ENCODE results near the gene OR1I1. TPM values are rescaled to one million over a fixed set of nuclear protein-coding genes. Genes with fewer than 3 reads are reported as not detected.
A peak's percentile ranks its signal among the peaks of the same experiment; 100 is the strongest.

Gene OR1I1
- total and polyA plus RNA-seq, 2 experiments from 2014 or later: not detected

DNA sequence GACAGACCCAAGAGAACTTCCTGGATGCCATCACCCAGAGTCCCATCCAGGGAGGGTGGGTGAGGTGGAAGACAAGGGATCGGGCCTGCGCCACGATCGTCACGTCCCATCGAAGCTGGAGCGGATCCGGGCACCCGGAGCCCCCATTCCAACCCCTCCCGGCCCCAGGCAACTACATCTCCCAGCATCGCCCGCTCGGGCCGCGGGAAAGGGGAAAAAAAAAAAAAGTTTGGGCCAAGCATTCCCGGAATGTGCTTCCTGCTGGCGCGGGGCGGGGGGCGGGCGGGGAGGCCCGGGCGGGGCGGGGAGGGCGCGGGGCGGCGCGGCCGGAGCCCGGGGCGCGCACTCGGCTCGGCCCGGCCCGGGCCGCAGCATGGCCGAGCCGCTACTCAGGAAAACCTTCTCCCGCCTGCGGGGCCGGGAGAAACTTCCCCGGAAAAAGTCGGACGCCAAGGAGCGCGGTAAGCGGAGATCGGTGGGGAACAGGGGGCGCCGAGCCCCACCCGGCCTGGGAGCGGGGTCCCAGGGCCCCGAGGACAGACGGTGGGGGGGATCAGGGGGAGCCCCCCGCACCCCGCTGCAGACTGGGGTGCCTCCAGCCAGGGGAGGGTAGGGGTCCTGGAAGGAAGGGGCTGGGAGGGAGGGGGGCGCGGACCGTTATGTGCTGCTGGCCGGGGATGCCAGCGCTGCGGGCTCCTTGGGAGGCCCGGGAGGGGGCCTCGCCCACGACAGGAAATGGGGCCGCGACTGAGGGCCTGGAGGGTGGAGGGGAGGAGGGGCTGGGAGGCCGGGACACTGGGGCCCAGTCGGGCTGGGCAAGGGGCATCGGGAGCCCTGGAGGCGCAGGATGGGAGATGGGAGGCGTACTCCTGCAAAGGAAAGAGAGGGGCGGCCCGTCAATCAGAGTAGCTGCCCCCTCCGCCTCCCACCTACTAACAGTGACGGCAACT, 25.3 kb downstream of the OR1I1 start, which contains the start of gene SYDE1:
Gene SYDE1 (plus strand): TSS at position 341 of the 950 bp plus-strand sequence. CDS start 33 bp downstream, at position 374.
- WGBS (ENCODE audit: low lambda C conversion rate, missing lambda C conversion rate): 6% methylated on average over 16 of the region's 78 CpGs
- peak within 1 kb of the TSS; percentile 96 for H3K4me2 ChIP-seq
- no peaks in the 10 kb centered on the region for H3K9me2 ChIP-seq (replicated peaks; ENCODE audit: insufficient read depth)
- peak within 1 kb of the TSS; percentile 86 for H2AFZ ChIP-seq
- no peaks in the 10 kb centered on the region for H3K36me3 ChIP-seq (replicated peaks; ENCODE audit: insufficient read depth, low read depth)
- H3K9me3 ChIP-seq (ENCODE audit: low read depth): no peaks in the 10 kb centered on the region
- peak within 1 kb of the TSS; percentile 99 for H3K27ac ChIP-seq
- no peaks in the 10 kb centered on the region for H3K4me1 ChIP-seq (ENCODE audit: insufficient read depth)
- H3K27me3 ChIP-seq: peaks cover 5% of the 10 kb centered on the region
- DNase-seq (ENCODE audit: low spot score): peak; percentile 66
- TF ChIP-seq EZH2 (IDR thresholded peaks at IDR 0.05; ENCODE audit: borderline replicate concordance) (no peak), EZH2phosphoT487 (IDR thresholded peaks at IDR 0.05; ENCODE audit: low read depth, severe bottlenecking, unreplicated experiment) (no peak)
- TF ChIP-seq, protein P1, sequence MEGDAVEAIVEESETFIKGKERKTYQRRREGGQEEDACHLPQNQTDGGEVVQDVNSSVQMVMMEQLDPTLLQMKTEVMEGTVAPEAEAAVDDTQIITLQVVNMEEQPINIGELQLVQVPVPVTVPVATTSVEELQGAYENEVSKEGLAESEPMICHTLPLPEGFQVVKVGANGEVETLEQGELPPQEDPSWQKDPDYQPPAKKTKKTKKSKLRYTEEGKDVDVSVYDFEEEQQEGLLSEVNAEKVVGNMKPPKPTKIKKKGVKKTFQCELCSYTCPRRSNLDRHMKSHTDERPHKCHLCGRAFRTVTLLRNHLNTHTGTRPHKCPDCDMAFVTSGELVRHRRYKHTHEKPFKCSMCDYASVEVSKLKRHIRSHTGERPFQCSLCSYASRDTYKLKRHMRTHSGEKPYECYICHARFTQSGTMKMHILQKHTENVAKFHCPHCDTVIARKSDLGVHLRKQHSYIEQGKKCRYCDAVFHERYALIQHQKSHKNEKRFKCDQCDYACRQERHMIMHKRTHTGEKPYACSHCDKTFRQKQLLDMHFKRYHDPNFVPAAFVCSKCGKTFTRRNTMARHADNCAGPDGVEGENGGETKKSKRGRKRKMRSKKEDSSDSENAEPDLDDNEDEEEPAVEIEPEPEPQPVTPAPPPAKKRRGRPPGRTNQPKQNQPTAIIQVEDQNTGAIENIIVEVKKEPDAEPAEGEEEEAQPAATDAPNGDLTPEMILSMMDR (IDR thresholded peaks at IDR 0.05; ENCODE audit: poor library complexity): no peak
- no peaks in the 10 kb centered on the region for H4K20me1 ChIP-seq (ENCODE audit: insufficient read depth, poor library complexity, severe bottlenecking)
- peak within 1 kb of the TSS; percentile 99 for H3K4me3 ChIP-seq
- H3K79me2 ChIP-seq: peaks cover 12% of the 10 kb centered on the region

- no peaks in the 10 kb centered on the region for H3K9me3 ChIP-seq (ENCODE audit: low read depth)
- no peaks in the 10 kb centered on the region for H3K9me2 ChIP-seq (replicated peaks; ENCODE audit: insufficient read depth)
- no peak for TF ChIP-seq EZH2 (IDR thresholded peaks at IDR 0.05; ENCODE audit: borderline replicate concordance)
- TF ChIP-seq, protein P1 (IDR thresholded peaks at IDR 0.05; ENCODE audit: poor library complexity): no peak
- TF ChIP-seq EZH2phosphoT487 (IDR thresholded peaks at IDR 0.05; ENCODE audit: low read depth, severe bottlenecking, unreplicated experiment): no peak
- peak overlapping the region; percentile 99 for H3K4me3 ChIP-seq
- H3K4me1 ChIP-seq (ENCODE audit: insufficient read depth): no peaks in the 10 kb centered on the region
- peaks cover 12% of the 10 kb centered on the region for H3K79me2 ChIP-seq
- H3K36me3 ChIP-seq (replicated peaks; ENCODE audit: insufficient read depth, low read depth): no peaks in the 10 kb centered on the region
- WGBS (ENCODE audit: low lambda C conversion rate, missing lambda C conversion rate): 48% methylated on average over 9 of the region's 10 CpGs
- peak overlapping the region; percentile 86 for H2AFZ ChIP-seq
- peak overlapping the region; percentile 99 for H3K27ac ChIP-seq
- no peaks in the 10 kb centered on the region for H4K20me1 ChIP-seq (ENCODE audit: insufficient read depth, poor library complexity, severe bottlenecking)
- H3K27me3 ChIP-seq: peaks cover 5% of the 10 kb centered on the region
- H3K4me2 ChIP-seq: peak overlapping the region; percentile 96
- no peak for DNase-seq (ENCODE audit: low spot score)
Observed at GRCh38 chr19:15108145-15108844, 26.3 kb downstream of the OR1I1 start.

- no peak overlapping the region for H2AFZ ChIP-seq
- DNase-seq (ENCODE audit: low spot score): no peak
- no peaks in the 10 kb centered on the region for H3K36me3 ChIP-seq (replicated peaks; ENCODE audit: insufficient read depth, low read depth)
- no peaks in the 10 kb centered on the region for H3K9me3 ChIP-seq (ENCODE audit: low read depth)
- TF ChIP-seq EZH2 (IDR thresholded peaks at IDR 0.05; ENCODE audit: borderline replicate concordance) (no peak), EZH2phosphoT487 (IDR thresholded peaks at IDR 0.05; ENCODE audit: low read depth, severe bottlenecking, unreplicated experiment) (no peak)
- TF ChIP-seq, protein P1 (IDR thresholded peaks at IDR 0.05; ENCODE audit: poor library complexity): no peak
- peak overlapping the region; percentile 96 for H3K4me2 ChIP-seq
- peaks cover 5% of the 10 kb centered on the region for H3K27me3 ChIP-seq
- 82% methylated on average over 16 of the region's 21 CpGs for WGBS (ENCODE audit: low lambda C conversion rate, missing lambda C conversion rate)
- H3K9me2 ChIP-seq (replicated peaks; ENCODE audit: insufficient read depth): no peaks in the 10 kb centered on the region
- H3K4me1 ChIP-seq (ENCODE audit: insufficient read depth): no peaks in the 10 kb centered on the region
- H3K27ac ChIP-seq: no peak overlapping the region
- H3K4me3 ChIP-seq: no peak overlapping the region
- no peaks in the 10 kb centered on the region for H4K20me1 ChIP-seq (ENCODE audit: insufficient read depth, poor library complexity, severe bottlenecking)
- peaks cover 12% of the 10 kb centered on the region for H3K79me2 ChIP-seq
Observed at GRCh38 chr19:15108845-15109767, 27.1 kb downstream of the OR1I1 start.

Measured in hepatocyte (in vitro differentiated cells).